ENCODE measurements around the gene TNN.
A peak's percentile ranks its signal among the peaks of the same experiment; 100 is the strongest.
"Not testable (repeated sequence)": the region's sequence is repeated elsewhere in the genome, so short reads cannot be mapped to it uniquely, and the experiment has no call there.

TNN gene, protein sequence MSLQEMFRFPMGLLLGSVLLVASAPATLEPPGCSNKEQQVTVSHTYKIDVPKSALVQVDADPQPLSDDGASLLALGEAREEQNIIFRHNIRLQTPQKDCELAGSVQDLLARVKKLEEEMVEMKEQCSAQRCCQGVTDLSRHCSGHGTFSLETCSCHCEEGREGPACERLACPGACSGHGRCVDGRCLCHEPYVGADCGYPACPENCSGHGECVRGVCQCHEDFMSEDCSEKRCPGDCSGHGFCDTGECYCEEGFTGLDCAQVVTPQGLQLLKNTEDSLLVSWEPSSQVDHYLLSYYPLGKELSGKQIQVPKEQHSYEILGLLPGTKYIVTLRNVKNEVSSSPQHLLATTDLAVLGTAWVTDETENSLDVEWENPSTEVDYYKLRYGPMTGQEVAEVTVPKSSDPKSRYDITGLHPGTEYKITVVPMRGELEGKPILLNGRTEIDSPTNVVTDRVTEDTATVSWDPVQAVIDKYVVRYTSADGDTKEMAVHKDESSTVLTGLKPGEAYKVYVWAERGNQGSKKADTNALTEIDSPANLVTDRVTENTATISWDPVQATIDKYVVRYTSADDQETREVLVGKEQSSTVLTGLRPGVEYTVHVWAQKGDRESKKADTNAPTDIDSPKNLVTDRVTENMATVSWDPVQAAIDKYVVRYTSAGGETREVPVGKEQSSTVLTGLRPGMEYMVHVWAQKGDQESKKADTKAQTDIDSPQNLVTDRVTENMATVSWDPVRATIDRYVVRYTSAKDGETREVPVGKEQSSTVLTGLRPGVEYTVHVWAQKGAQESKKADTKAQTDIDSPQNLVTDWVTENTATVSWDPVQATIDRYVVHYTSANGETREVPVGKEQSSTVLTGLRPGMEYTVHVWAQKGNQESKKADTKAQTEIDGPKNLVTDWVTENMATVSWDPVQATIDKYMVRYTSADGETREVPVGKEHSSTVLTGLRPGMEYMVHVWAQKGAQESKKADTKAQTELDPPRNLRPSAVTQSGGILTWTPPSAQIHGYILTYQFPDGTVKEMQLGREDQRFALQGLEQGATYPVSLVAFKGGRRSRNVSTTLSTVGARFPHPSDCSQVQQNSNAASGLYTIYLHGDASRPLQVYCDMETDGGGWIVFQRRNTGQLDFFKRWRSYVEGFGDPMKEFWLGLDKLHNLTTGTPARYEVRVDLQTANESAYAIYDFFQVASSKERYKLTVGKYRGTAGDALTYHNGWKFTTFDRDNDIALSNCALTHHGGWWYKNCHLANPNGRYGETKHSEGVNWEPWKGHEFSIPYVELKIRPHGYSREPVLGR (N-terminal part only)

DNA sequence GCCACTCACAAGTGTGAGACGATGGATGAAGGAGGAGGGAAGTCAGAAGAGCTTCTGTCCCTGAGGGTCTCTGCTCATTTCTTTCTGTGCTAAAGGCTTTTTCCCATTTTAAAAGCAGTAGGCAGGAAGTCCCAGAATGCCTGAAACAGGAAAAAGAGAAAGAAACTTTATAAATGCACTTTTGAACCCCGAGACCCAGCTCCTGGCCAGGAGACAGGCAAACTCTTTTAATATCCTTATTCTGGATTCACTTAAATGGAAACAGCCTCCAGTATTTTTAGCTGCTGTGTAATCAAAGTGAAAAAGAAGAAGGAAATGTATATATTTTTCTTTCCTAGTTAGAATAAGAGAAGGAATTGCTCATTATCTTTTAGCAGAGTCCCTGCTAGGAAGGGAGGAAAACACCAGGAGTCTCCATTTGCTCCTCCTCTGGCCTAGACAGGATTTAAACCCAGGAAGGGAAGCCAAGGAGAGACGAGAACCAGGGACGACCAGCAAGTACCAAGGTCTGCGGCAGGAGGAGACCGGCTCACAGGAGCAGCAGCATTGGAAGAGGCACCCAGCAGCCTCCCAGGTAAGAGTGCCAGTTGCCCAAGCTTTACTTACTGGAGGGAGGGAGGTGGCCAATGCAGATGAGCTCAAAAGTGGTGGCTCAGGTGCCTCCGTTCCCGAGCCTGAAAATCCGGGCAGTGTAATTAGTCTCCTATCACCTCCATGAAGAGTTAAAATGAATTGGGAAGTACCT is at the start of gene TNN:
Gene TNN, plus strand, starts transcription at position 472 of the 745 bp plus-strand sequence. CDS start 9,586 bp downstream, outside the sequence.
- FAIRE-seq: no peak

GRCh38 chr1:175019524-175019923 is 48.1 kb upstream of the TNN start:
- FAIRE-seq: no peak

- FAIRE-seq: peak; percentile 98
Measured at GRCh38 chr1:175023043-175023921, 44.4 kb upstream of the TNN start, which contains the start of gene MRPS14. MRPS14 (minus strand) TSS chr1:175023425; CDS start chr1:175023408, 17 bp downstream.

DNA sequence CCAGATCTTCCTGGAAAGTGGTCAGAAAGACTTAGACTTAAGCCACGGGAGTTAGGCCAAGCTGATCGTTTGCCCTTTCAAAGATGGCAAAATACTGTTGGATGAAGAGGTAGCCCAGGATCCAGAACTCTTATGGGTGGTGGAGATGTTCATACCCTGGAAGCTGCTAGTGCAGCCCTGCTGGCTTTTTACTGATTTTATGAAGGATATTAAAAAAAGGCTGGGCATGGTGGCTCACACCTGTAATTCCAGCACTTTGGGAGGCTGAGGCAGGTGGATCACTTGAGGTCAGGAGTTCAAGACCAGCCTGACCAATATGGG is 43.8 kb upstream of the TNN start:
- not testable (repeated sequence) for FAIRE-seq

DNA sequence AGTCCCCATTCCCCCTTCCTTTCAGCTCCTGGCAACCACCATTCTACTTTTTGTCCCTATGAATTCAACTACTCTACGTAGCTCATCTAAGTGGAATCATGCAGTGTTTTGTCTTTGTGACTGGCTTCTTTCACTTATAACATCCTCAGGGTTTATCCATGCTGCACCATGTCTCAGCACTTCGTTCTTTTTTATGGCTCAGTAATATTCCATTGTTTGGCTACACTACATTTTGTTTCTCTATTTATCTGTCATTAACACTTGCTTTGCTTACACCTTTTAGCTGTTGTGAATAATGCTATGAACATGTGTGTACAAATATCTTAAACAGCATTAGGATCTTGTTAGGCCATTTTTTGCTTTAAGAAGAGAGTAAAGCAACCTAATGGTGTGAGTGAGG is 42.9 kb upstream of the TNN start:
- no peak for FAIRE-seq

GRCh38 chr1:175033953-175034352 is 33.7 kb upstream of the TNN start:
- FAIRE-seq: no peak

DNA sequence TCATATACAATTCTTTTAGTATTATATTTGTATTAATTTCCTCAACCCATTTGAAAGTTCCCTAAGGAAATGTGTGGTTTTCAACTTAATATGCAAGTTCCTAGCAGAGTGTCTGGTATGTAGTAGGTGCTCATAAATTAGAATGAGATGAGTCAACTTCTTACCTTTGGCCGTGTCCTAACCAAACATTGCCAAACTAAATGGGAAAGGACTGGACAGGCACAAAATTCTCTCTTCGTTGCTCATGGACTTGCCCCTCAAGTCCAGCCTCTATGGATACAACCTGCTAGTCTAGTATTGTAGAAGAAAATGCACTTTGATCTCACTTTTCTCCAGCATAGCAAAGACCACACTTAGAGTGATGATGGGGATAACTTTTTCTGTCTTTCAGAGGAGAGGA is 32.9 kb upstream of the TNN start:
- FAIRE-seq: no peak

GRCh38 chr1:175035865-175036264 is 31.8 kb upstream of the TNN start:
- FAIRE-seq: no peak

DNA sequence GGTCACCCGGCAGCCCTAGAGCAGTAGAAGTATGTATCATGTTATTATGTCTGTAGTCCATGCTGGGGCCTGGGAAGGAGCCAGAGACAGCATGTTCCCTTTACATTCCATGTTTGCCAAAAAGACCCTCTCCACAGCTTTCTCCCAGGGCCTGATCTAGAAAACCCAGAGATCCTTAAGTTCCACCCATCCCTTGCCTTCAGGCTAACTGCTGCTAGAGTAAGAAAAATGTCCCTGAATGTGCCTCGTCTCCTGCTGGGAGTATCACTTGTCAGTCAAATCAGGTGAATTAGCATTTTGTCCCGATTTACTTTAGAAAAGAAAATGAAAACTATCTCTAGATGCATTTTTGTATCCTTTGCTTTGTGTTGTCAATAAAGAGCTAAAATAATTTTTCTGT is 31.2 kb upstream of the TNN start:
- no peak for FAIRE-seq

GRCh38 chr1:175037416-175037815 is 30.2 kb upstream of the TNN start:
- FAIRE-seq: no peak

- no peak for FAIRE-seq
Measured at GRCh38 chr1:175040324-175040879, 27.2 kb upstream of the TNN start.

DNA sequence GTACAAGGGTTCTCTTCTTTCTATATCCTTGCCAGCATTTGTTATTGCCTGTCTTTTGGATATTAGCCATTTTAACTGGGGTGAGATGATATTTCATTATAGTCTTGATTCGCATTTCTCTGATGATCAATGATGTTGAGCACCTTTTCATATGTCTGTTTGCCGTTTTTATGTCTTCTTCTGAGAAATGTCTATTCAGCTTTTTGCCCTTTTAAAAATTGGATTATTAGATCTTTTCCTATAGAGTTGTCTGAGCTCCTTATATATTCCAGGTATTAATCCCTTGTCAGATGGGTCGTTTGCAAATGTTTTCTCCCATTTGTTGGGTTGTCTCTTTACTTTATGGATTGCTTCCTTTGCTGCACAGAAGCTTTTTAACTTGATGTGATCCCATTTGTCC is 25.0 kb upstream of the TNN start:
- FAIRE-seq: no peak

GRCh38 chr1:175043824-175044223 is 23.8 kb upstream of the TNN start:
- no peak for FAIRE-seq

- FAIRE-seq: not testable (repeated sequence)
Measured at GRCh38 chr1:175044591-175044990, 23.0 kb upstream of the TNN start.

- FAIRE-seq: no peak
Measured at GRCh38 chr1:175045097-175045496, 22.5 kb upstream of the TNN start.

- no peak for FAIRE-seq
Measured at GRCh38 chr1:175045519-175045918, 22.1 kb upstream of the TNN start.

DNA sequence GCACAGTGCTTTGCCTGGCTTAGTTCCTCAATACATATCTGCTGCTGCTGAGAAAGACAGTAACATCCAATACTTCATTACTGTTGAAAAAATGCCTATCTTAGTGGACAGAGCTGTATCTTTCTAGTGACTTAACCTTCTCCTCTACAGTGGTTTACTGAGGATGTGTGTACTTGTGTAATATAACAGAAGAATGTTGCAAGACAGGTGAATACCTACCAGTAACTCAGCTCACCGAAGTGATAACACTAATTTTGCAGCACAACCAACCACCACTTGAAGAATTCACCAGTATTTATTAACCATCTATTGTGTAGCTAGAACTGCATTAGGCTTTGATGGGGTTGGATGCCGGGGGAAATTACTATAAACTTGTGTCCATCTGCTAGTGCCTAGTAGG is 16.6 kb upstream of the TNN start:
- FAIRE-seq: no peak

DNA sequence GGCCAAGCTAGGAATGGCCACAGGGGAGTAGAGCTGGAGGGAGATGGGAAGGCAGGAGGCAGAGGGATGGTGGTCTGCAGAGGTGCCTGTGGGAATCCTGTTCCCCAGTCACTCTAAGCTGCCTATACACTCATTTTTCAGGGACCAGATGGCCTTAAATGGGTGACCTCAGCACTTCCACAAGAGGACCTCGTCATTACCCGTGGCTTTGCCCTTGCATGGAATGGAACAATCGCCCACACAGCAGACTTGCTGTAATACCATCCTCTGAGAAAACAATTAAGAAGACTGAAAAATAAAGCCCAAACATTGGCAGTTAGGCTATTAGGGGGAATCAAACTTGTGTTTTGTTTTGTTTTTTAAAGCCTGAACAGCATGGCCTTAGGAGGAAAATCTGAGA is 12.9 kb upstream of the TNN start:
- FAIRE-seq: no peak

GRCh38 chr1:175062339-175062738 is 5.3 kb upstream of the TNN start:
- FAIRE-seq: no peak

DNA sequence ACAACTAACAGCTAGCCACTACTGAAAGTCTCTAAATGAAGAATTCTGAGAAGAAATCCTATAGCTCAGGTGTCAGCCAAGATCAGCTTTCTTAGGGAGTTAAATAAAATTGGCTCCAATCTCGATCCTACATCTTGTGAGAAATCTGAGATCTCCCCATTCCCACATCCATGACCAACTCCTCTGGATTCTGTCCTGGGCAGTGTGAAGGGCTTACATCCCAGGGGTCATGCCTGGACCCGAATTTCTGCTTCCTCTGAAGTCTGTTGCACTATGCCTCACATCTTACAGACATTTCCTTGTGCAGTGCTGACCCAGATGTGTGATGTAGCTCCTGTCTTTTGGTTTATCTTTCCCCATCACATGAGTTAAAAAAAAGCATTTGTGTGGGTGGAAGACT is 4.8 kb upstream of the TNN start:
- no peak for FAIRE-seq

DNA sequence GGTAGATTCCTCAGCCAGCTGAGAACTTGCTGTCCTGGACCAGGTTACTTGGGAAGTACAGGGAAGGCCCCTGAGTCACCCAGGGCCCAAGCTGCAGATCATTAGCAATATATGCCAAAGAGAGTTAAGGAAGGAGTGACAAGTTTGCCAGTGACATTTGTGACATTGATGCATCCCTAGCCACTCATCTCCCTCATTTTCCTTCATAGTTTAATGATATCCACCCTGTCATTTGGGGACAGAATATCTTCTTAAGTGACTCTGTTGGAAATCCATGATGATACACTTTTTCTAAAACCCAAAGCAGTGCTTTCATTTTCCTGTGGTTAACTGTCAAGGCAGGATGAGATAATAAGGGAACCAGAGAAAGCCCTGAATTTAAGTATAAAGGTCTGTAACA is 3.2 kb downstream of the TNN start:
- FAIRE-seq: no peak

Measured in G401.6 (cell line).